ENCODE data around the gene MAGEA4.
"Not testable (repeated sequence)": the region's sequence is repeated elsewhere in the genome, so short reads cannot be mapped to it uniquely, and the experiment has no call there.

MAGEA4 gene

GRCh38 chrX:151912780-151913179 lies at the start of gene MAGEA4:
Gene MAGEA4, plus strand, starts transcription at chrX:151912889. Its CDS starts 10,776 bp downstream, at chrX:151923665.
- no peak for DNase-seq

GRCh38 chrX:151870602-151871001 lies 42.1 kb upstream of the MAGEA4 start:
- DNase-seq, result no peak

GRCh38 chrX:151871244-151871643 lies 41.4 kb upstream of the MAGEA4 start:
- no peak for DNase-seq

- DNase-seq, result no peak
Observed at GRCh38 chrX:151873096-151873495, 39.6 kb upstream of the MAGEA4 start.

- no peak for DNase-seq
Observed at GRCh38 chrX:151875270-151876026, 37.2 kb upstream of the MAGEA4 start.

- no peak for DNase-seq
Observed at GRCh38 chrX:151878574-151878973, 34.1 kb upstream of the MAGEA4 start.

GRCh38 chrX:151879856-151880255 lies 32.8 kb upstream of the MAGEA4 start:
- no peak for DNase-seq

GRCh38 chrX:151880895-151881294 lies 31.8 kb upstream of the MAGEA4 start:
- no peak for DNase-seq

- no peak for DNase-seq
Observed at GRCh38 chrX:151889421-151889820, 23.3 kb upstream of the MAGEA4 start.

- DNase-seq, result no peak
Observed at GRCh38 chrX:151896734-151897474, 15.8 kb upstream of the MAGEA4 start.

GRCh38 chrX:151899622-151900021 lies 13.1 kb upstream of the MAGEA4 start:
- DNase-seq, result no peak

- DNase-seq, result no peak
Observed at GRCh38 chrX:151901826-151902225, 10.9 kb upstream of the MAGEA4 start.

GRCh38 chrX:151902813-151903591 lies 9.7 kb upstream of the MAGEA4 start:
- DNase-seq, result no peak

- no peak for DNase-seq
Observed at GRCh38 chrX:151904989-151905388, 7.7 kb upstream of the MAGEA4 start.

GRCh38 chrX:151912221-151912620 lies 468 bp upstream of the MAGEA4 start:
- no peak for DNase-seq

GRCh38 chrX:151918736-151919135 lies 6.0 kb downstream of the MAGEA4 start:
- not testable (repeated sequence) for DNase-seq

GRCh38 chrX:151919610-151920009 lies 6.9 kb downstream of the MAGEA4 start:
- DNase-seq, result no peak

GRCh38 chrX:151920101-151920500 lies 7.4 kb downstream of the MAGEA4 start:
- DNase-seq, result no peak

GRCh38 chrX:151920530-151920929 lies 7.8 kb downstream of the MAGEA4 start:
- DNase-seq, result no peak

GRCh38 chrX:151921292-151921691 lies 8.6 kb downstream of the MAGEA4 start:
- no peak for DNase-seq

GRCh38 chrX:151921866-151922265 lies 9.2 kb downstream of the MAGEA4 start:
- no peak for DNase-seq

GRCh38 chrX:151922692-151923091 lies 10.0 kb downstream of the MAGEA4 start:
- DNase-seq, result no peak

GRCh38 chrX:151923648-151924047 lies 11.0 kb downstream of the MAGEA4 start:
- no peak for DNase-seq

GRCh38 chrX:151929126-151929525 lies 16.4 kb downstream of the MAGEA4 start:
- DNase-seq, result no peak

Measured in NCI-H2029 (cell line).